Measurements from ENCODE around the gene COASY. TPM values are rescaled to one million over a fixed set of nuclear protein-coding genes. Genes with fewer than 3 reads are reported as not detected.

Gene COASY
- total RNA-seq (ENCODE audit: low replicate concordance), result 5.4 and 8.2 TPM in 2 replicates

GRCh38 chr17:42561897-42562387, at the start of gene COASY:
Gene COASY, plus strand, starts transcription at chr17:42562148. Its CDS starts 475 bp downstream, at chr17:42562623.

GRCh38 chr17:42536048-42536371, 25.9 kb upstream of the COASY start, which contains the start of gene NAGLU:
Gene NAGLU, plus strand, starts transcription at chr17:42536241. Its CDS starts 32 bp downstream, at chr17:42536273.

GRCh38 chr17:42552736-42553135, 9.2 kb upstream of the COASY start, which contains the start of gene HSD17B1:
Gene HSD17B1, plus strand, starts transcription at chr17:42552923. Its CDS starts 11 bp downstream, at chr17:42552934.

GRCh38 chr17:42566883-42567573, 5.1 kb downstream of the COASY start, which contains the start of gene MLX:
Gene MLX, plus strand, starts transcription at chr17:42567100. Its CDS starts 25 bp downstream, at chr17:42567125.

GRCh38 chr17:42577532-42578281, 15.8 kb downstream of the COASY start, which contains the start of gene PSMC3IP:
Gene PSMC3IP, minus strand, starts transcription at chr17:42577729. Its CDS starts 43 bp downstream, at chr17:42577686.

GRCh38 chr17:42609182-42609813, 47.4 kb downstream of the COASY start, which contains the start of the genes RETREG3 and TUBG1:
Gene RETREG3, minus strand, starts transcription at chr17:42609374. Its CDS starts 50 bp downstream, at chr17:42609324.
Gene TUBG1, plus strand, starts transcription at chr17:42609683. Its CDS starts 55 bp downstream, at chr17:42609738.

Other genes starting within 250 kb of the COASY start
- gene STAT3, start 173.7 kb upstream of the COASY start, total RNA-seq (ENCODE audit: low replicate concordance), result 81.7 and 89.7 TPM in 2 replicates
- gene CAVIN1, start 138.9 kb upstream of the COASY start, total RNA-seq (ENCODE audit: low replicate concordance), result 602 and 708 TPM in 2 replicates
- gene ATP6V0A1, start 103.3 kb upstream of the COASY start, total RNA-seq (ENCODE audit: low replicate concordance), result 39.1 and 76.6 TPM in 2 replicates
- 23.8 and 24.6 TPM in 2 replicates for gene NAGLU, start 25.9 kb upstream of the COASY start, total RNA-seq (ENCODE audit: low replicate concordance)
- gene HSD17B1, start 9.2 kb upstream of the COASY start, total RNA-seq (ENCODE audit: low replicate concordance), result 1.8 and 8.9 TPM in 2 replicates
- 33.7 and 38.0 TPM in 2 replicates for gene MLX, start 5.0 kb downstream of the COASY start, total RNA-seq (ENCODE audit: low replicate concordance)
- 2.8 and 3.7 TPM in 2 replicates for gene PSMC3IP, start 15.6 kb downstream of the COASY start, total RNA-seq (ENCODE audit: low replicate concordance)
- 56.1 and 95.8 TPM in 2 replicates for gene RETREG3, start 47.2 kb downstream of the COASY start, total RNA-seq (ENCODE audit: low replicate concordance)
- gene TUBG1, start 47.5 kb downstream of the COASY start, total RNA-seq (ENCODE audit: low replicate concordance), result 21.9 and 23.5 TPM in 2 replicates
- 5.4 and 6.8 TPM in 2 replicates for gene TUBG2, start 97.1 kb downstream of the COASY start, total RNA-seq (ENCODE audit: low replicate concordance)
- gene PLEKHH3, start 114.8 kb downstream of the COASY start, total RNA-seq (ENCODE audit: low replicate concordance), result 9.1 and 10.9 TPM in 2 replicates
- gene CCR10, start 119.7 kb downstream of the COASY start, total RNA-seq (ENCODE audit: low replicate concordance), result 1.3 and 4.3 TPM in 2 replicates
- 24.3 and 26.6 TPM in 2 replicates for gene CNTNAP1, start 120.4 kb downstream of the COASY start, total RNA-seq (ENCODE audit: low replicate concordance)
- 6.7 and 31.2 TPM in 2 replicates for gene EZH1, start 182.9 kb downstream of the COASY start, total RNA-seq (ENCODE audit: low replicate concordance)
- 0.30 TPM in 1 of 2 replicates, not detected in the other for gene RAMP2, start 199.1 kb downstream of the COASY start, total RNA-seq (ENCODE audit: low replicate concordance)
- 53.2 and 64.7 TPM in 2 replicates for gene VPS25, start 211.3 kb downstream of the COASY start, total RNA-seq (ENCODE audit: low replicate concordance)
- gene WNK4, start 218.5 kb downstream of the COASY start, total RNA-seq (ENCODE audit: low replicate concordance), result 0.12 and 1.6 TPM in 2 replicates
- 61.5 and 63.4 TPM in 2 replicates for gene COA3, start 236.6 kb downstream of the COASY start, total RNA-seq (ENCODE audit: low replicate concordance)
- 0.30 TPM in 1 of 2 replicates, not detected in the other for gene CNTD1, start 236.7 kb downstream of the COASY start, total RNA-seq (ENCODE audit: low replicate concordance)

Data from smooth muscle cell of the coronary artery (primary cell).